ENCODE measurements around the gene OR6F1.

GRCh38 chr1:247740721-247741120, 24.3 kb upstream of the OR6F1 start:
- no peak for TF ChIP-seq ARNTL (CRISPR knock-in tag; IDR thresholded peaks at IDR 0.05; ENCODE audit: borderline replicate concordance, low read depth)
- no peak for TF ChIP-seq ZC3H10 (CRISPR knock-in tag; IDR thresholded peaks at IDR 0.05)
- TF ChIP-seq TCF4 (CRISPR knock-in tag; IDR thresholded peaks at IDR 0.05; ENCODE audit: borderline replicate concordance) = no peak
- TF ChIP-seq BACH2 (CRISPR knock-in tag; IDR thresholded peaks at IDR 0.05; ENCODE audit: borderline replicate concordance) = no peak
- TF ChIP-seq ISL1 (CRISPR knock-in tag; IDR thresholded peaks at IDR 0.05) = no peak
- TF ChIP-seq PATZ1 (CRISPR knock-in tag; IDR thresholded peaks at IDR 0.05; ENCODE audit: borderline replicate concordance) = no peak
- TF ChIP-seq ZNF70 (CRISPR knock-in tag; IDR thresholded peaks at IDR 0.05) = no peak
- TF ChIP-seq ZNF565 (CRISPR knock-in tag; conservative IDR thresholded peaks at IDR 0.05; ENCODE audit: low read depth) = no peak
- TF ChIP-seq ZFP30 (CRISPR knock-in tag; IDR thresholded peaks at IDR 0.05) = no peak
- TF ChIP-seq CSRNP3 (CRISPR knock-in tag; IDR thresholded peaks at IDR 0.05) = no peak

Measured in SK-N-SH treated with all-trans-retinoic acid at 6 μM for 48 hours (cell line).